Loucy (cell line): ENCODE measurements around the gene MINDY2.

ENCODE experiments used
- H2AFZ ChIP-seq: fragments of 200-600 bp; sonication (generic); 2 replicates; pipeline ENCODE4 v1.6.0; 2016; ENCODE audit warnings: antibody characterized with exemption, mild to moderate bottlenecking, low read length, moderate library complexity
- H3F3A ChIP-seq: fragments of 200-600 bp; 2 replicates; pipeline ENCODE4 v1.6.0; 2016; ENCODE audit warnings: antibody characterized with exemption, low read depth, mild to moderate bottlenecking
- H3K27me3 ChIP-seq: fragments of 200-600 bp; sonication (generic); 2 replicates; pipeline ENCODE4 v1.6.1; 2014; ENCODE audit warnings: low read length, mild to moderate bottlenecking; ENCODE audit not compliant: insufficient read depth, poor library complexity, severe bottlenecking
- H3K36me3 ChIP-seq: fragments of 200-600 bp; sonication (generic); 2 replicates; pipeline ENCODE4 v1.6.1; 2016; ENCODE audit warnings: low read length; ENCODE audit not compliant: insufficient read depth
- H3K4me1 ChIP-seq: fragments of 200-600 bp; sonication (generic); 2 replicates; pipeline ENCODE4 v1.5.1; 2014; ENCODE audit warnings: low read length, mild to moderate bottlenecking; ENCODE audit not compliant: insufficient read depth, poor library complexity, severe bottlenecking
- H3K4me2 ChIP-seq: fragments of 200-600 bp; sonication (generic); 2 replicates; pipeline ENCODE4 v1.6.0; 2014; ENCODE audit warnings: antibody characterized with exemption, low read length, low read depth, mild to moderate bottlenecking; ENCODE audit not compliant: poor library complexity, severe bottlenecking
- H3K4me3 ChIP-seq: fragments of 200-600 bp; sonication (generic); 2 replicates; pipeline ENCODE4 v1.5.1; 2014; ENCODE audit warnings: low read length, mild to moderate bottlenecking, mixed read lengths; ENCODE audit not compliant: poor library complexity, severe bottlenecking
- H3K79me2 ChIP-seq: fragments of 200-600 bp; sonication (generic); 2 replicates; pipeline ENCODE4 v1.6.1; 2014; ENCODE audit warnings: low read length; ENCODE audit not compliant: insufficient read depth
- H3K9ac ChIP-seq: fragments of 200-600 bp; sonication (generic); 2 replicates; pipeline ENCODE4 v1.6.0; 2014; ENCODE audit warnings: mild to moderate bottlenecking, low read depth, low read length, moderate library complexity; ENCODE audit not compliant: poor library complexity, severe bottlenecking
- H3K9me2 ChIP-seq: fragments of 200-600 bp; sonication (generic); replicated peaks from 2 replicates; pipeline ENCODE4 v1.6.1; 2016; ENCODE audit warnings: low read depth, low read length, mixed read lengths
- H3K9me3 ChIP-seq: fragments of 200-600 bp; sonication (generic); 2 replicates; pipeline ENCODE4 v1.6.1; 2014; ENCODE audit warnings: mild to moderate bottlenecking, antibody characterized with exemption, low read length, low read depth; ENCODE audit not compliant: insufficient read depth
- H4K20me1 ChIP-seq: fragments of 200-600 bp; sonication (generic); 2 replicates; pipeline ENCODE4 v1.6.0; 2014; ENCODE audit warnings: antibody characterized with exemption, low read length, mild to moderate bottlenecking; ENCODE audit not compliant: insufficient read depth, poor library complexity, severe bottlenecking
- CTCF ChIP-seq: fragments of 200-600 bp; sonication (generic); conservative IDR thresholded peaks from 2 replicates; pipeline ENCODE4 v1.5.1; 2014; ENCODE audit warnings: mild to moderate bottlenecking, antibody characterized with exemption, low read length
- EZH2phosphoT487 ChIP-seq: fragments of 200-600 bp; IDR thresholded peaks from 2 replicates; pipeline ENCODE4 v1.6.1; 2018; ENCODE audit warnings: antibody characterized with exemption, mild to moderate bottlenecking, moderate library complexity, borderline replicate concordance

Gene MINDY2

GRCh38 chr15:58742819-58743502, 28.1 kb upstream of the MINDY2 start:
- peak overlapping the region; percentile 24 for H3K9ac ChIP-seq
- H3F3A ChIP-seq, result no peaks in the 10 kb centered on the region
- peak overlapping the region; percentile 99 for H3K4me2 ChIP-seq
- no peaks in the 10 kb centered on the region for H3K36me3 ChIP-seq
- TF ChIP-seq CTCF (no peak), EZH2phosphoT487 (no peak)
- H3K79me2 ChIP-seq, result peaks cover 99% of the 10 kb centered on the region
- peaks cover 96% of the 10 kb centered on the region for H4K20me1 ChIP-seq
- no peak overlapping the region for H2AFZ ChIP-seq
- no peaks in the 10 kb centered on the region for H3K9me2 ChIP-seq
- peak overlapping the region; percentile 84 for H3K4me3 ChIP-seq
- no peaks in the 10 kb centered on the region for H3K9me3 ChIP-seq
- peaks cover 80% of the 10 kb centered on the region for H3K4me1 ChIP-seq
- H3K27me3 ChIP-seq, result no peaks in the 10 kb centered on the region

GRCh38 chr15:58746174-58746573, 24.9 kb upstream of the MINDY2 start:
- Histone ChIP-seq H2AFZ (no peak overlapping the region), H3K4me3 (peak overlapping the region; percentile 84), H3K79me2 (peaks cover 84% of the 10 kb centered on the region), H3F3A (no peaks in the 10 kb centered on the region), H3K9me3 (no peaks in the 10 kb centered on the region), H4K20me1 (peaks cover 79% of the 10 kb centered on the region), H3K9ac (peak overlapping the region; percentile 88), H3K4me1 (peaks cover 64% of the 10 kb centered on the region), H3K4me2 (peak overlapping the region; percentile 99), H3K9me2 (no peaks in the 10 kb centered on the region), H3K36me3 (no peaks in the 10 kb centered on the region), H3K27me3 (no peaks in the 10 kb centered on the region)
- TF ChIP-seq EZH2phosphoT487 (no peak), CTCF (no peak)

- Histone ChIP-seq H3K4me3 (peak overlapping the region; percentile 84), H4K20me1 (peaks cover 58% of the 10 kb centered on the region), H3K9me3 (no peaks in the 10 kb centered on the region), H3K9ac (peak overlapping the region; percentile 88), H2AFZ (0 out of 2 replicates have a peak overlapping the region, but pooled peaks have one; percentile 22), H3K9me2 (no peaks in the 10 kb centered on the region), H3K36me3 (no peaks in the 10 kb centered on the region), H3K4me2 (peak overlapping the region; percentile 99), H3F3A (no peaks in the 10 kb centered on the region), H3K79me2 (peaks cover 63% of the 10 kb centered on the region), H3K4me1 (peaks cover 43% of the 10 kb centered on the region), H3K27me3 (no peaks in the 10 kb centered on the region)
- TF ChIP-seq CTCF, result no peak
- TF ChIP-seq EZH2phosphoT487, result no peak
Measured at GRCh38 chr15:58748040-58748851, 22.9 kb upstream of the MINDY2 start.
